H1 (cell line): ENCODE data around the gene CMPK2. TPM values are rescaled to one million over a fixed set of nuclear protein-coding genes. Genes with fewer than 3 reads are reported as not detected.

Source experiments
- CTCF ChIA-PET: fragments of 300-600 bp; sonication (Branson Sonifier 250); formaldehyde crosslinking; loops from one replicate; lab custom pipeline; 2021; ENCODE audit not compliant: partially characterized antibody; lab: Charles Lee
- POLR2A ChIA-PET: fragments of 300-600 bp; sonication (Branson Sonifier 250); formaldehyde crosslinking; loops from one replicate; lab custom pipeline; 2021; ENCODE audit warnings: inconsistent platforms; ENCODE audit not compliant: partially characterized antibody; lab: Charles Lee
- DNase-seq, 2 experiments: peaks; one replicate each; pipeline versions ENCODE4 v3.0.0 to v3.0.0-alpha.2; 2010 to 2022; ENCODE audit warnings: low spot score in 2 of 2, low read depth in 1 of 2, mixed read lengths in 1 of 2
- FAIRE-seq: peaks from 2 replicates; lab custom pipeline; 2011; peaks lifted over from hg19 to GRCh38; lab: Jason Lieb, UNC
- H2AFZ ChIP-seq: 2 replicates; pipeline ENCODE4 v1.8.1; 2012; ENCODE audit warnings: low read length, inconsistent platforms
- H2AK5ac ChIP-seq: 2 replicates; pipeline ENCODE4 v1.6.1; 2013; ENCODE audit warnings: low read depth, low read length
- H2BK120ac ChIP-seq: replicated peaks from 2 replicates; pipeline ENCODE3; 2013; ENCODE audit warnings: low read depth, low read length, inconsistent platforms
- H2BK12ac ChIP-seq: 2 replicates; pipeline ENCODE4 v1.6.1; 2013; ENCODE audit warnings: low read depth, low read length
- H2BK15ac ChIP-seq: 2 replicates; pipeline ENCODE4 v1.6.1; 2013; ENCODE audit warnings: low read length
- H2BK20ac ChIP-seq: 2 replicates; pipeline ENCODE4 v1.6.1; 2013; ENCODE audit warnings: low read length
- H2BK5ac ChIP-seq: 2 replicates; pipeline ENCODE4 v1.6.1; 2013; ENCODE audit warnings: low read depth, low read length
- H3K14ac ChIP-seq: 2 replicates; pipeline ENCODE4 v1.6.1; 2013; ENCODE audit warnings: inconsistent platforms; ENCODE audit not compliant: insufficient read length
- H3K18ac ChIP-seq: 2 replicates; pipeline ENCODE4 v1.6.1; 2013; ENCODE audit warnings: low read length; ENCODE audit errors: extremely low read depth
- H3K23ac ChIP-seq: 2 replicates; pipeline ENCODE4 v1.6.1; 2013; ENCODE audit warnings: inconsistent platforms; ENCODE audit not compliant: insufficient read length
- H3K23me2 ChIP-seq: 2 replicates; pipeline ENCODE4 v1.6.1; 2013; ENCODE audit warnings: low read depth, low read length
- H3K27ac ChIP-seq: 2 replicates; pipeline ENCODE4 v1.6.1; 2011; ENCODE audit warnings: low read depth, low read length, inconsistent platforms
- H3K27me3 ChIP-seq, 4 experiments: replicated peaks in 1 of 4; 1 replicate in 1 of 4; 2 replicates in 3 of 4; pipeline versions ENCODE4 v1.6.1 to v1.8.1; 2011 to 2013; ENCODE audit warnings: low read length in 3 of 4, mild to moderate bottlenecking in 3 of 4, inconsistent platforms in 2 of 4, mixed read lengths in 2 of 4, moderate library complexity in 1 of 4; ENCODE audit not compliant: control insufficient read depth in 3 of 4, insufficient read depth in 3 of 4; ENCODE audit errors: extremely low read depth in 1 of 4
- H3K36me3 ChIP-seq, 4 experiments: 2 replicates each; pipeline versions ENCODE4 v1.6.1 to v1.8.1; 2011 to 2013; ENCODE audit warnings: mild to moderate bottlenecking in 4 of 4, low read length in 3 of 4, moderate library complexity in 2 of 4, control low read depth in 1 of 4, inconsistent platforms in 1 of 4; ENCODE audit not compliant: insufficient read depth in 4 of 4, control insufficient read depth in 2 of 4
- H3K4ac ChIP-seq: replicated peaks from 2 replicates; pipeline ENCODE3; 2013; ENCODE audit warnings: low read length, low read depth, mixed read lengths, inconsistent platforms; ENCODE audit not compliant: insufficient read length
- H3K4me1 ChIP-seq, 4 experiments: replicated peaks in 1 of 4; 1 replicate in 1 of 4; 2 replicates in 3 of 4; pipeline versions ENCODE4 v1.6.1 to v1.8.1; 2011 to 2013; ENCODE audit warnings: low read length in 3 of 4, inconsistent platforms in 2 of 4, mixed read lengths in 1 of 4; ENCODE audit not compliant: insufficient read depth in 4 of 4, control insufficient read depth in 3 of 4
- H3K4me2 ChIP-seq, 2 experiments: 2 replicates each; pipeline versions ENCODE4 v1.6.1 to v1.8.1; 2011 to 2013; ENCODE audit warnings: low read depth in 2 of 2, low read length in 2 of 2, control low read depth in 1 of 2, inconsistent platforms in 1 of 2, mild to moderate bottlenecking in 1 of 2; ENCODE audit not compliant: insufficient read depth in 1 of 2
- H3K4me3 ChIP-seq, 4 experiments: fragments of 200-600, 300-600 bp in 1 of 4; sonication (generic), shearing (Covaris generic), sonication (Bioruptor Twin) in 1 of 4; 2 replicates each; pipeline versions ENCODE4 v1.5.1 to v1.8.1; 2011 to 2016; ENCODE audit warnings: low read length in 4 of 4, low read depth in 3 of 4, control low read depth in 2 of 4, inconsistent platforms in 2 of 4, mild to moderate bottlenecking in 2 of 4, mixed read lengths in 1 of 4, moderate library complexity in 1 of 4; ENCODE audit not compliant: insufficient read depth in 2 of 4; ENCODE audit errors: extremely low read depth in 1 of 4
- H3K56ac ChIP-seq: replicated peaks from 2 replicates; pipeline ENCODE3; 2013; ENCODE audit warnings: low read depth, mild to moderate bottlenecking, mixed read lengths, low read length, inconsistent platforms; ENCODE audit not compliant: insufficient read length
- H3K79me1 ChIP-seq: 2 replicates; pipeline ENCODE4 v1.6.1; 2013; ENCODE audit warnings: low read depth, low read length, control low read depth
- H3K79me2 ChIP-seq, 2 experiments: 2 replicates each; pipeline versions ENCODE4 v1.6.1 to v1.8.1; 2012 to 2013; ENCODE audit warnings: low read length in 2 of 2, mild to moderate bottlenecking in 2 of 2, inconsistent platforms in 1 of 2; ENCODE audit not compliant: insufficient read depth in 2 of 2, control insufficient read depth in 1 of 2
- H3K9ac ChIP-seq, 4 experiments: replicated peaks in 1 of 4; 1 replicate in 1 of 4; 2 replicates in 3 of 4; pipeline versions ENCODE4 v1.6.1 to v1.8.1; 2011 to 2013; ENCODE audit warnings: low read depth in 3 of 4, low read length in 3 of 4, control low read depth in 2 of 4, mild to moderate bottlenecking in 2 of 4, moderate library complexity in 2 of 4, inconsistent platforms in 1 of 4; ENCODE audit errors: extremely low read depth in 1 of 4
- H3K9me3 ChIP-seq, 2 experiments: 2 replicates each; pipeline versions ENCODE4 v1.6.1 to v1.8.1; 2012 to 2013; ENCODE audit warnings: mild to moderate bottlenecking in 2 of 2, moderate library complexity in 2 of 2, control low read depth in 1 of 2, inconsistent platforms in 1 of 2, low read depth in 1 of 2, low read length in 1 of 2, mixed read lengths in 1 of 2; ENCODE audit not compliant: insufficient read depth in 2 of 2
- H4K20me1 ChIP-seq, 2 experiments: replicated peaks in 1 of 2; 2 replicates each; pipeline versions ENCODE3 to v1.8.1; 2011 to 2013; ENCODE audit warnings: inconsistent platforms in 2 of 2, low read length in 2 of 2, mild to moderate bottlenecking in 1 of 2; ENCODE audit not compliant: insufficient read depth in 2 of 2, control insufficient read depth in 1 of 2
- H4K5ac ChIP-seq: 2 replicates; pipeline ENCODE4 v1.6.1; 2013; ENCODE audit warnings: low read length, low read depth, mixed read lengths, inconsistent platforms; ENCODE audit not compliant: insufficient read length
- H4K8ac ChIP-seq: 2 replicates; pipeline ENCODE4 v1.8.0; 2013; ENCODE audit warnings: mild to moderate bottlenecking, moderate library complexity, low read length, inconsistent platforms; ENCODE audit not compliant: insufficient read depth; ENCODE audit errors: extremely low read depth
- H4K91ac ChIP-seq: replicated peaks from 2 replicates; pipeline ENCODE3; 2013; ENCODE audit warnings: low read length, mixed read lengths, inconsistent platforms; ENCODE audit not compliant: insufficient read length
- ASH2L ChIP-seq: fragments of 200-600, 300-600 bp; sonication (generic); IDR thresholded peaks from one replicate; pipeline ENCODE4 v1.7.1; 2017; ENCODE audit warnings: low read length
- BACH1 ChIP-seq: IDR thresholded peaks from 2 replicates; pipeline ENCODE4 v1.6.1; 2012; ENCODE audit warnings: low read length, improper control_type of control experiment
- CBX5 ChIP-seq: fragments of 300-800, 300-1000 bp; sonication (generic); IDR thresholded peaks from 2 replicates; pipeline ENCODE4 v1.7.1; 2016; ENCODE audit warnings: antibody characterized with exemption, low read length, low read depth
- GABPA ChIP-seq: IDR thresholded peaks from 2 replicates; pipeline ENCODE4 v1.6.1; 2011; ENCODE audit warnings: mild to moderate bottlenecking, low read length, moderate library complexity, borderline replicate concordance; ENCODE audit not compliant: insufficient read depth
- GTF2F1 ChIP-seq: IDR thresholded peaks from 2 replicates; pipeline ENCODE4 v1.6.1; 2012; ENCODE audit warnings: low read depth, low read length, improper control_type of control experiment, borderline replicate concordance
- KDM5A ChIP-seq: fragments of 200-600 bp; IDR thresholded peaks from 2 replicates; pipeline ENCODE4 v1.7.1; 2012; ENCODE audit warnings: mild to moderate bottlenecking, low read length, inconsistent platforms, mixed read lengths
- POLR2A ChIP-seq, 2 experiments: IDR thresholded peaks; 1 replicate in 1 of 2; 2 replicates in 1 of 2; pipeline ENCODE4 v1.6.1; 2011; ENCODE audit warnings: low read depth in 2 of 2, low read length in 2 of 2, mild to moderate bottlenecking in 2 of 2; ENCODE audit errors: control extremely low read depth in 1 of 2
- RBBP5 ChIP-seq: IDR thresholded peaks from 2 replicates; pipeline ENCODE4 v1.7.1; 2012; ENCODE audit warnings: low read depth, mild to moderate bottlenecking, inconsistent platforms, low read length, moderate library complexity, borderline replicate concordance
- SP2 ChIP-seq: IDR thresholded peaks from 2 replicates; pipeline ENCODE4 v1.6.1; 2012; ENCODE audit warnings: mild to moderate bottlenecking, low read length, inconsistent platforms
- SRF ChIP-seq: IDR thresholded peaks from 2 replicates; pipeline ENCODE4 v1.6.1; 2011; ENCODE audit warnings: mild to moderate bottlenecking, low read depth, low read length, moderate library complexity
- TAF7 ChIP-seq: optimal IDR thresholded peaks from 2 replicates; pipeline ENCODE3; 2011; ENCODE audit warnings: low read depth, mild to moderate bottlenecking, inconsistent platforms, low read length, moderate library complexity, borderline replicate concordance
- TBP ChIP-seq: IDR thresholded peaks from 2 replicates; pipeline ENCODE4 v1.6.1; 2011; ENCODE audit warnings: low read depth, low read length, improper control_type of control experiment
- USF2 ChIP-seq: IDR thresholded peaks from 2 replicates; pipeline ENCODE4 v1.6.1; 2011; ENCODE audit warnings: low read length, improper control_type of control experiment
- YY1 ChIP-seq: IDR thresholded peaks from 2 replicates; pipeline ENCODE4 v1.6.1; 2011; ENCODE audit warnings: low read depth, mild to moderate bottlenecking, low read length
- WGBS, 2 experiments: shearing (Covaris generic) in 1 of 2; methylation state at CpG; one replicate each; pipeline versions ENCODE4 v1.1.6 to v1.1.7; 2013 to 2015; ENCODE audit warnings: low lambda C conversion rate in 2 of 2, mixed read lengths in 2 of 2, inconsistent platforms in 1 of 2, low coverage in 1 of 2, missing lambda C conversion rate in 1 of 2; ENCODE audit not compliant: insufficient replicate concordance in 2 of 2, insufficient coverage in 1 of 2, insufficient read length in 1 of 2; ENCODE audit errors: extremely low coverage in 1 of 2, missing lambda C conversion rate in 1 of 2; 5-methylcytosine and 5-hydroxymethylcytosine counted together
- polyA plus RNA-seq, 7 experiments: library from polyadenylated mRNA; depleted of rRNA in 3 of 7; stranded (reverse) in 5 of 7; unstranded in 2 of 7; fragments of >200 nt in 5 of 7; fragments of 200-250 nt in 2 of 7; gene quantifications; 1 replicate in 5 of 7; 2 replicates in 1 of 7; 4 replicates in 1 of 7; pipeline versions ENCODE4 v1.2.1 to v1.2.3, GENCODE V29; 2011 to 2013; ENCODE audit warnings: missing spikeins in 2 of 7, mixed read lengths in 2 of 7
- total RNA-seq: library from RNA; stranded (reverse); fragmentation: NEBNext Ultra II Directional; extraction: Animal tissue kit (Norgen Biotek cat#: 25700); gene quantifications from 2 replicates; pipeline ENCODE4 v1.2.1, GENCODE V29; 2021

Gene CMPK2
- total and polyA plus RNA-seq, 2 of the 8 experiments (the other 6 are each of a cell fraction or from before 2014, with no cell fraction given): 0.28 to 0.53 TPM

- H3K18ac ChIP-seq: no peak overlapping the region
- no peak for TF ChIP-seq GTF2F1
- no peak for TF ChIP-seq SP2
- TF ChIP-seq POLR2A (IDR thresholded peaks at IDR 0.05; ENCODE audit: control extremely low read depth in 1 of 2, low read depth in 2 of 2, low read length in 2 of 2): no peak
- TF ChIP-seq RBBP5: no peak
- no peak for TF ChIP-seq BACH1
- no peak for TF ChIP-seq GABPA
- TF ChIP-seq SRF: no peak
- no peak for TF ChIP-seq KDM5A
- TF ChIP-seq TBP: no peak
- no peak for TF ChIP-seq YY1
- TF ChIP-seq TAF7: no peak
- no peak for TF ChIP-seq CBX5
- no peak for TF ChIP-seq USF2
- no peak for TF ChIP-seq ASH2L
Observed at GRCh38 chr2:6883448-6884122, 17.9 kb upstream of the CMPK2 start.

More at GRCh38 chr2:6883448-6884122, 17.9 kb upstream of the CMPK2 start:
- no peaks in the 10 kb centered on the region for H4K20me1 ChIP-seq
- ChIA-PET POLR2A (no interaction called here), CTCF (interaction anchor here (0.5 to 2.7 kb wide), 2 partner anchors 13 to 33 kb away, joined by 3 to 17 read pairs; no protein-coding TSS in a partner anchor)
- H4K8ac ChIP-seq: no peak overlapping the region
- no peak overlapping the region for H2BK5ac ChIP-seq
- no peaks in the 10 kb centered on the region for H3K79me2 ChIP-seq
- H3K14ac ChIP-seq: no peak overlapping the region
- no peak overlapping the region for H3K9ac ChIP-seq
- H3K23ac ChIP-seq: no peak overlapping the region
- H3K4me3 ChIP-seq: no peak overlapping the region
- 91% methylated on average over 7 of the region's 7 CpGs; no CpG with 5 or more reads in 1 of the 2 experiments for WGBS, 2 experiments
- H3K27ac ChIP-seq: no peak overlapping the region
- H2AK5ac ChIP-seq: no peak overlapping the region
- DNase-seq (no peak), FAIRE-seq (no peak)
- H2AFZ ChIP-seq: no peak overlapping the region
- no peak overlapping the region for H4K5ac ChIP-seq
- H3K27me3 ChIP-seq: no peaks in the 10 kb centered on the region
- H2BK15ac ChIP-seq: no peak overlapping the region
- H4K91ac ChIP-seq: no peak overlapping the region
- H3K4ac ChIP-seq: no peak overlapping the region
- no peak overlapping the region for H2BK20ac ChIP-seq
- no peaks in the 10 kb centered on the region for H3K79me1 ChIP-seq
- no peak overlapping the region for H2BK120ac ChIP-seq
- no peaks in the 10 kb centered on the region for H3K36me3 ChIP-seq
- no peaks in the 10 kb centered on the region for H3K23me2 ChIP-seq
- no peak overlapping the region for H3K4me2 ChIP-seq
- H3K9me3 ChIP-seq: peaks cover 4% of the 10 kb centered on the region in 2 experiments; a peak in 3 of 4 replicates
- no peak overlapping the region for H2BK12ac ChIP-seq
- H3K56ac ChIP-seq: no peak overlapping the region
- no peaks in the 10 kb centered on the region for H3K4me1 ChIP-seq
